Lower lobe of right lung (tissue), 2 donors: ENCODE results near the gene PDZD7. TPM values are rescaled to one million over a fixed set of nuclear protein-coding genes. Genes with fewer than 3 reads are reported as not detected.

Source experiments
- ATAC-seq, 2 donors: fragments of 200-7000 bp; cut with Tn5 transposase; one replicate each; pipeline ENCODE4 v1.9.1; 2020 to 2022; ENCODE audit warnings: mild to moderate bottlenecking in 2 of 2, moderate library complexity in 2 of 2
- DNase-seq: peaks from one replicate; pipeline ENCODE4 v3.0.0-alpha.2; 2020
- H3K27ac ChIP-seq: fragments of 200-600 bp; one replicate; pipeline ENCODE4 v1.8.0; 2022
- H3K27me3 ChIP-seq: fragments of 200-600 bp; one replicate; pipeline ENCODE4 v1.8.0; 2022; ENCODE audit warnings: low read depth
- H3K36me3 ChIP-seq: fragments of 200-600 bp; one replicate; pipeline ENCODE4 v1.8.0; 2022; ENCODE audit warnings: mild to moderate bottlenecking
- H3K4me1 ChIP-seq: fragments of 200-600 bp; one replicate; pipeline ENCODE4 v1.8.0; 2022
- H3K4me3 ChIP-seq: fragments of 200-600 bp; one replicate; pipeline ENCODE4 v1.8.0; 2022; ENCODE audit warnings: mild to moderate bottlenecking
- H3K9me3 ChIP-seq: fragments of 200-600 bp; one replicate; pipeline ENCODE4 v1.8.0; 2022
- intact Hi-C: fragments of 100-400 bp; cut with DNase I; formaldehyde crosslinking; loops from one replicate; pipeline ENCODE4 v1.11.0; 2022
- total RNA-seq: library from RNA; stranded (reverse); fragmentation: NEBNext Ultra II Directional; extraction: Animal tissue kit (Norgen Biotek cat#: 25700); gene quantifications from one replicate; pipeline ENCODE4 v1.2.1, GENCODE V29; 2021
- TF ChIP-seq, protein P1 (sequence below): fragments of 200-600 bp; IDR thresholded peaks from one replicate; pipeline ENCODE4 v1.8.0; 2022; ENCODE audit warnings: antibody characterized with exemption, mild to moderate bottlenecking
- donor health status: DM: no; HTN: yes; CAD: no; lungs with severe emphysema.

Gene PDZD7
- total RNA-seq, 1 donor from 2014 or later: 1.6 TPM

DNA sequence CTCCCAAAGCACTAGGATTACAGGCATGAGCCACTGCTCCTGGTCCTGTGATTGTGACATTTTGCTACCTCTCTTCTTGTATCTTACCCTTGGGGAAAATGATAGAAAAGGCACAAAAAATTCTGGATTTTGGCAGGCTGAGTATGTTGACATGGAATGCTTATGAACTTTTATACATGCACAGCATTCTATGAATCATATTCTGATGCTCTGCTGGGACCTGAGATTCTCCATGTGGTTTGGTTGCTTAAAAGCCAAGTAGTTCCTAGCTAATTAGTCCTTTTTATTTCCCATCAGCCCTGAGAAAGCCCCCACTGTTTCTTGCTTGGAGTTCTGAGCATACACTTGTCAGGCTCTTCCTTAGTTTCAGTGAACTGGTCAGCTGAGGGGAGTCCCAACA lies 22.6 kb upstream of the PDZD7 start:
- Histone ChIP-seq H3K27ac (no peak overlapping the region), H3K4me3 (no peak overlapping the region), H3K27me3 (peaks cover 32% of the 10 kb centered on the region), H3K4me1 (peaks cover 9% of the 10 kb centered on the region), H3K36me3 (no peaks in the 10 kb centered on the region), H3K9me3 (no peaks in the 10 kb centered on the region)
- TF ChIP-seq, protein P1, sequence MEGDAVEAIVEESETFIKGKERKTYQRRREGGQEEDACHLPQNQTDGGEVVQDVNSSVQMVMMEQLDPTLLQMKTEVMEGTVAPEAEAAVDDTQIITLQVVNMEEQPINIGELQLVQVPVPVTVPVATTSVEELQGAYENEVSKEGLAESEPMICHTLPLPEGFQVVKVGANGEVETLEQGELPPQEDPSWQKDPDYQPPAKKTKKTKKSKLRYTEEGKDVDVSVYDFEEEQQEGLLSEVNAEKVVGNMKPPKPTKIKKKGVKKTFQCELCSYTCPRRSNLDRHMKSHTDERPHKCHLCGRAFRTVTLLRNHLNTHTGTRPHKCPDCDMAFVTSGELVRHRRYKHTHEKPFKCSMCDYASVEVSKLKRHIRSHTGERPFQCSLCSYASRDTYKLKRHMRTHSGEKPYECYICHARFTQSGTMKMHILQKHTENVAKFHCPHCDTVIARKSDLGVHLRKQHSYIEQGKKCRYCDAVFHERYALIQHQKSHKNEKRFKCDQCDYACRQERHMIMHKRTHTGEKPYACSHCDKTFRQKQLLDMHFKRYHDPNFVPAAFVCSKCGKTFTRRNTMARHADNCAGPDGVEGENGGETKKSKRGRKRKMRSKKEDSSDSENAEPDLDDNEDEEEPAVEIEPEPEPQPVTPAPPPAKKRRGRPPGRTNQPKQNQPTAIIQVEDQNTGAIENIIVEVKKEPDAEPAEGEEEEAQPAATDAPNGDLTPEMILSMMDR: no peak
- no peak for ATAC-seq
- DNase-seq: no peak
- intact Hi-C loops: no loop called here

DNA sequence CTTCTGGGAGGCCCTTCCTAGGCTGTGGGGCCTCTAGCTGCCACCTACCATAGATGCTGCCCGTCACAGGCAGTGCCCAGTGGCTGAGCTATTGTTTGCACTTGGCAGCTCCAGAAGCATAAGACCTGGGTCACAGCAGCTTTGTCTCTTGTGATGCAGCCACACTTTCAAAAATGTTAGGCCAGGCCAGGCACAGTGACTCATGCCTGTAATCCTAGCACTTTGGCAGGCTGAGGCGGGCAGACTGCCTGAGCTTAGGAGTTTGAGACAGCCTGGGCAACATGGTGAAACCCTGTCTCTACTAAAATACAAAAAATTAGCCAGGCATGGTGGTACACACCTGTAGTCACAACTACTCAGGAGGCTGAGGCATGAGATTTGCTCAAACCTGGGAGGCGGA lies 21.4 kb upstream of the PDZD7 start:
- TF ChIP-seq, protein P1: no peak
- Histone ChIP-seq H3K9me3 (no peaks in the 10 kb centered on the region), H3K27ac (no peak overlapping the region), H3K36me3 (no peaks in the 10 kb centered on the region), H3K4me1 (peaks cover 9% of the 10 kb centered on the region), H3K4me3 (no peak overlapping the region), H3K27me3 (peaks cover 44% of the 10 kb centered on the region)
- DNase-seq (no peak), ATAC-seq (no peak)
- intact Hi-C loops: no loop called here

DNA sequence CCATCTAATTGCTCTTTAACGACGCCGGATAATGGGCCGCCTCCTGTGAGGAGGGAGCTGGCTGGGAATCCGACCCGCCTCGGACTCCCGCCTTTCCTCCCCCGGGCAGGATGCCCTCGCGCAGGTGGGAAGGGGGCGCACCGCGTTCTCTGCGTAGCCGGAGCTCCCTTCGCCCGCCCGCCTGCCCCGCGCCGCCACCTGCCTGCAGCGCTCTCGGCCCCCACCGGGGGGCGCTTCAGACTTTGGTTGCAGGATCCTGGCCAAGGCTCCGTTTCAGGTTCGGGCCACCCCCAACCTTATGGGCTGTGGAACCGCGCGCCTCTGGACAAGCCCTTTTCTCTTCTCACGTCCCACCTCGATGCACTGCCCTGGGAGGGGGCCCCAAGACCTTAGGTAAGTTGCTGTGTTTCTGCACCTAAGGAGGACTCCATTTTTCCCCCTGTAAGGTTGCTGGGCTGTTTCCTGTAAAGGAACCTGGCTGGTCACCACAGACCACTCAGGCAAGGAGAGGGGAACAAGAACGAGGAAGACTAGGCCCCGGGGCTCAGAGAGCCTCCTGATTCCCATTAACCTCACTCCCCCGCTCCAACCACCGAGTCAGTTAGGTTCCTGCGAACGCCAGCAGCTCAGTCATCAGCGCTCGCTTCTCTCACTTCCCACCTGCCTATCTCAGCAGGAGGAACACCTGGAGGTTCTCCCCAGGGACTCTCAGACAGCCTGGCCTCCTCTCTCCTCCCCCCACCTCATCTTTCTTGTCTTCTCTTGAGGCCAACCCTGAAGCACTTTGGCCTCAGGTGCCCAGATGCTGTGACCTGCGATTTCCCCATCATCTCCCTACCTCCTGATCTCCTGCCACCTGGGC lies 19.5 kb upstream of the PDZD7 start:
- TF ChIP-seq, protein P1: peak; percentile 90
- H3K27ac ChIP-seq: no peak overlapping the region
- H3K4me3 ChIP-seq: no peak overlapping the region
- DNase-seq: peak; percentile 79
- ATAC-seq: peak; percentile 85 to 89
- H3K27me3 ChIP-seq: peaks cover 58% of the 10 kb centered on the region
- no peaks in the 10 kb centered on the region for H3K9me3 ChIP-seq
- no peaks in the 10 kb centered on the region for H3K36me3 ChIP-seq
- peaks cover 9% of the 10 kb centered on the region for H3K4me1 ChIP-seq
- intact Hi-C loops: no loop called here

DNA sequence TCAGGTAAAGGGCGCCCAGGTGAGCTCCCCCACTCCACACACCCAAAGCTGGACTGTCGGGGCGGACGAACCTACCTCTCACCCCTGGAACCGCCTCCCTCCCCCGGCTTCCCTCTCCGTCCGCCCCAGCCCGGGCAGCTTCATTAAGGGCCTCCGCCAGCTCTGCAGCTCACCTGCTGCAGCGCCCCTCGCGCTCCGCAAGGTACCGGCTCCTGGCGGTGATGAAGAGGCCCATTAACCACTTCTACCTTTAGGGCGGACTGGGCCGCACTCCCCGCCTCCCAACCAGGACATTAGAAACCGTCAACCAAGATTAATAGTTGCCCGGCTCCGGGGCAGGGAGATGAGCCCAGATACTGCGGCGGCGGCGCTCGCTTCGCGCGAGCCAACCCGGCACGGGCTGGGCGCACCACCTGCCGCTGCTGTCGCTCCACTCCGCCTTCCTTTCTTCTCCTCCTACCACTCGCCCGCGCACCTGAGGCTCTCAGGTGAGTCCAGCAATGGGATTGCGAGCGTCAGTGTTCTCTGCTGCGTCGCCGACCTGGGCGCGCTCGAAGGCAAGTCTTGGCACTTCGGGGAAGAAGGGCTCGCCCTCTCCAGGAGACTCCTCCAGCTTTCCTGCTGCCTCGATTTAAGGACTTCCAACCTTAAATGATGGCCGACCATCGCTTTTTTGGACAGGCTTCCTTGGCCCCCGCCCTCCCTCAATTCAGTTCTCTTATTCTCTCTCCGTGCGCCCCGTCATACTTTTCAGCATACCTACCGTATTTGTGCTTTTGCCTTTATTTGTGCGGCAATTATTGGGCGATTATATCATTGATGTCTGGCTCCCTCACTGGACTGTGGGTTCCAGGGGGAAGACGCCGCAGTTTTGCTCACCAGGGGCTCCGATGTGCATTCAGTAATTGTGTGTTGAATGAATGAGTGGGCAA lies 17.3 kb upstream of the PDZD7 start:
- Histone ChIP-seq H3K4me3 (no peak overlapping the region), H3K27ac (no peak overlapping the region)

DNA sequence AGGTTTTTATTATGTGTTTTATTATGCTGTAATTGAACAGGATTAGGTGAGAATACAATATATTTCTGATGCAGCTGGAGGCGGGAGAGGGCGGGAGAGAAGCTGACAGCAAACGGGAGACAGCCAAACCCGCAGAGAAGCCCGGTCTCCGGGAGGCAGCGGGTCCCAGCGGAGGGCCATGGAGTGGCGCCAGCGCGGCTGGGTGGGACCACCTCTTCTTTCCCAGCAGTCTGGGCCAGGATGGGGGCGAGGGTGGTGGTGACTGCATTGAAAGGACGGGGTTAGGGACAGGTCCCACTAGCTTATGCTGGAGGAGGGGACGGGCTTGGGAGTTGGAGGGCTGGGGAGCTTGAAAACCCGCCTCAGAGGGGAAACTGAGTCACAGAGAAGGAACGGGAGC lies 16.3 kb upstream of the PDZD7 start:
- DNase-seq: peak; percentile 31
- peaks cover 58% of the 10 kb centered on the region for H3K27me3 ChIP-seq
- H3K36me3 ChIP-seq: no peaks in the 10 kb centered on the region
- intact Hi-C loops: no loop called here
- ATAC-seq: no peak
- no peaks in the 10 kb centered on the region for H3K9me3 ChIP-seq
- TF ChIP-seq, protein P1: no peak
- no peak overlapping the region for H3K27ac ChIP-seq
- peaks cover 22% of the 10 kb centered on the region for H3K4me1 ChIP-seq
- no peak overlapping the region for H3K4me3 ChIP-seq

More for the DNA sequence above, 17.3 kb upstream of the PDZD7 start:
- Histone ChIP-seq H3K27me3 (peaks cover 58% of the 10 kb centered on the region), H3K9me3 (no peaks in the 10 kb centered on the region), H3K4me1 (peaks cover 16% of the 10 kb centered on the region), H3K36me3 (no peaks in the 10 kb centered on the region)
- DNase-seq (peak; percentile 40), ATAC-seq (peak; percentile 14 to 22)
- TF ChIP-seq, protein P1: no peak
- intact Hi-C loops: no loop called here
